ENCODE data around the gene FOXP1. TPM values are rescaled to one million over a fixed set of nuclear protein-coding genes. Genes with fewer than 3 reads are reported as not detected.

Gene FOXP1
- total RNA-seq, 1 donor from 2014 or later: 107 TPM

DNA sequence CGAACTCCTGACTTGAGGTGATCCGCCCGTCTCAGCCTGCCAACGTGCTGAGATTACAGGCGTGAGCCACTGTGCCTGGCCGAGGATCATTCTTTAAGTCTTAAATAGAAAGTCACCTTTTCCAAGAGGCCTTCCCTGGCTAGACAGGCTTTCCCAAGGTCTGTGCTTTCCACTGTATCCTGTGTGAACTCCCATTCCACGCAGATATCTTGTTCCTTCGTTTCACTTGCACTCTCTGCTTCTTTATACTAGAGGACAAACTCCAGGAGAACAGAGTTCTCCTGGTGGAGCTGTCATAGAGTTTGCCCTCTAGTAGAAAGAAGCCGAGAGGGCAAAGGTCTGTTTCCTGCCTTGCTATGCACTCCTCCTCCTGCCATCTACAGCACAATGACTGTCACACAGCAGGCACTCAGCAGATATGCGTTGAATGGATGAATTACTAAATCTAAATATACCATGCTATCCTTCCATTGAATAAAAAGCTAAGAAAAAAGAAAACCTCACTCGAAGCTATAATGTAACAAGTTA lies 211.2 kb downstream of the FOXP1 start:
- H3K27me3 ChIP-seq (ENCODE audit: insufficient read depth, low read length): no peaks in the 10 kb centered on the region
- no peak overlapping the region for H2AFZ ChIP-seq (ENCODE audit: low read depth, low read length)
- no peaks in the 10 kb centered on the region for H3K9me3 ChIP-seq (ENCODE audit: insufficient read depth, low read depth, low read length)
- Mint-ChIP-seq H3K27me3 (ENCODE audit: low read depth, unreplicated experiment) (no peaks in the 10 kb centered on the region), H3K9me3 (ENCODE audit: unreplicated experiment) (peaks cover 4% of the 10 kb centered on the region), H3K36me3 (ENCODE audit: low read depth, unreplicated experiment) (peaks cover 2% of the 10 kb centered on the region), H3K27ac (ENCODE audit: unreplicated experiment) (no peak overlapping the region), H3K4me3 (ENCODE audit: unreplicated experiment) (no peak overlapping the region), H3K4me1 (ENCODE audit: low read depth, unreplicated experiment) (peaks cover 13% of the 10 kb centered on the region)
- no peak overlapping the region for H3K9ac ChIP-seq (ENCODE audit: low read length)
- no peaks in the 10 kb centered on the region for H3K4me1 ChIP-seq (ENCODE audit: insufficient read depth, low read length)
- H3K4me2 ChIP-seq (ENCODE audit: low read length): no peak overlapping the region
- DNase-seq (ENCODE audit: low read depth) (no peak), FAIRE-seq (no peak)
- H3K36me3 ChIP-seq (ENCODE audit: insufficient read depth, low read length): no peaks in the 10 kb centered on the region
- no peak overlapping the region for H3K4me3 ChIP-seq (ENCODE audit: insufficient read depth, low read depth, low read length)
- TF ChIP-seq, protein P1, sequence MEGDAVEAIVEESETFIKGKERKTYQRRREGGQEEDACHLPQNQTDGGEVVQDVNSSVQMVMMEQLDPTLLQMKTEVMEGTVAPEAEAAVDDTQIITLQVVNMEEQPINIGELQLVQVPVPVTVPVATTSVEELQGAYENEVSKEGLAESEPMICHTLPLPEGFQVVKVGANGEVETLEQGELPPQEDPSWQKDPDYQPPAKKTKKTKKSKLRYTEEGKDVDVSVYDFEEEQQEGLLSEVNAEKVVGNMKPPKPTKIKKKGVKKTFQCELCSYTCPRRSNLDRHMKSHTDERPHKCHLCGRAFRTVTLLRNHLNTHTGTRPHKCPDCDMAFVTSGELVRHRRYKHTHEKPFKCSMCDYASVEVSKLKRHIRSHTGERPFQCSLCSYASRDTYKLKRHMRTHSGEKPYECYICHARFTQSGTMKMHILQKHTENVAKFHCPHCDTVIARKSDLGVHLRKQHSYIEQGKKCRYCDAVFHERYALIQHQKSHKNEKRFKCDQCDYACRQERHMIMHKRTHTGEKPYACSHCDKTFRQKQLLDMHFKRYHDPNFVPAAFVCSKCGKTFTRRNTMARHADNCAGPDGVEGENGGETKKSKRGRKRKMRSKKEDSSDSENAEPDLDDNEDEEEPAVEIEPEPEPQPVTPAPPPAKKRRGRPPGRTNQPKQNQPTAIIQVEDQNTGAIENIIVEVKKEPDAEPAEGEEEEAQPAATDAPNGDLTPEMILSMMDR (IDR thresholded peaks at IDR 0.05; ENCODE audit: insufficient read depth, low read depth, low read length): no peak
- TF ChIP-seq EZH2 (IDR thresholded peaks at IDR 0.05; ENCODE audit: insufficient read depth, low read length): no peak
- peaks cover 79% of the 10 kb centered on the region for H4K20me1 ChIP-seq (ENCODE audit: insufficient read depth, low read length)
- peaks cover 83% of the 10 kb centered on the region for H3K79me2 ChIP-seq (ENCODE audit: insufficient read depth, low read length)
- H3K27ac ChIP-seq (ENCODE audit: low read depth, low read length): no peak overlapping the region

DNA sequence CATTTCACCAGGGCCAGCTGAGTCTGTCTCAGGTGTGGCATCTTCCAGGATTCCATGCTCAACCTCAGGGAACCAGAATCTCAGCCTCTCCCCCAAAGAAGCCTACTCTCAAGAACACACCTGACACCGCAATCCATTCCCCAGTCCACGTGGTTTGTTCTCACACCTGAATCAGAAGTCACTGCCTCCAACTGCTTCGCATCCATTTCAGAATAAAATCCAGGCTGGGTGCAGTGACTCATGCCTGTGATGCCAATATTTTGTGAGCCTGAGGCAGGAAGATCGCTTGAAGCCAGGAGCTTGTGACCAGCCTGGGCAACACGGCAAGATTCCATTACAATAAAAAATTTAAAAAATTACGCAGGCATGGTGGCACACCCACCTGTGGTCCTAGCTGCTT lies 212.2 kb downstream of the FOXP1 start:
- Histone ChIP-seq H3K79me2 (ENCODE audit: insufficient read depth, low read length) (peaks cover 86% of the 10 kb centered on the region), H3K27me3 (ENCODE audit: insufficient read depth, low read length) (no peaks in the 10 kb centered on the region), H3K4me3 (ENCODE audit: insufficient read depth, low read depth, low read length) (no peak overlapping the region), H3K9me3 (ENCODE audit: insufficient read depth, low read depth, low read length) (no peaks in the 10 kb centered on the region), H3K4me2 (ENCODE audit: low read length) (no peak overlapping the region), H3K9ac (ENCODE audit: low read length) (no peak overlapping the region), H4K20me1 (ENCODE audit: insufficient read depth, low read length) (peaks cover 82% of the 10 kb centered on the region), H3K27ac (ENCODE audit: low read depth, low read length) (no peak overlapping the region), H2AFZ (ENCODE audit: low read depth, low read length) (no peak overlapping the region), H3K36me3 (ENCODE audit: insufficient read depth, low read length) (no peaks in the 10 kb centered on the region), H3K4me1 (ENCODE audit: insufficient read depth, low read length) (no peaks in the 10 kb centered on the region)
- Mint-ChIP-seq H3K9me3 (ENCODE audit: unreplicated experiment) (peaks cover 4% of the 10 kb centered on the region), H3K27ac (ENCODE audit: unreplicated experiment) (peak overlapping the region; percentile 10), H3K36me3 (ENCODE audit: low read depth, unreplicated experiment) (peaks cover 2% of the 10 kb centered on the region), H3K4me1 (ENCODE audit: low read depth, unreplicated experiment) (peaks cover 22% of the 10 kb centered on the region), H3K27me3 (ENCODE audit: low read depth, unreplicated experiment) (no peaks in the 10 kb centered on the region), H3K4me3 (ENCODE audit: unreplicated experiment) (no peak overlapping the region)
- TF ChIP-seq EZH2 (IDR thresholded peaks at IDR 0.05; ENCODE audit: insufficient read depth, low read length): no peak
- TF ChIP-seq, protein P1 (IDR thresholded peaks at IDR 0.05; ENCODE audit: insufficient read depth, low read depth, low read length): no peak
- FAIRE-seq: no peak
- no peak for DNase-seq (ENCODE audit: low read depth)

DNA sequence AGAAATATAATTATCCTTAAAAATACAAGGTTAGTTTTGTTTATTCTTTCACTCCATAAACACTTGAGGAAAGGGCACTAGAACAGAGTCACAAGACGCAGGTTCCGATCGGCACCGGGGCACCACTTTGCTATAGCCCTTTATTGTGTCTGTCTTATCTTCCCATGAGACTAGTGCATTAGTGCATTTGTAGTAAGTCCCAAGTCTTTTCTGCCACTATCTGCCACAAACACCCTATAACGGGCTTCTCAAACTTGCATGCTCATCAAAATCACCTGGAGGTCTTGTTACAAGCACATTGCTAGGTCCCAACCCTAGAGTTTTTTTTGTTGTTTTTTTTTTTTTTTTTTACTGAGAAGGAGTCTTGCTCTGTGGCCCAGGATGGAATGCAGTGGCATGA lies 213.1 kb downstream of the FOXP1 start:
- DNase-seq (ENCODE audit: low read depth): no peak
- H3K36me3 ChIP-seq (ENCODE audit: insufficient read depth, low read length): no peaks in the 10 kb centered on the region
- peaks cover 4% of the 10 kb centered on the region for H3K9me3 Mint-ChIP-seq (ENCODE audit: unreplicated experiment)
- peak overlapping the region; percentile 6 for H3K27ac Mint-ChIP-seq (ENCODE audit: unreplicated experiment)
- H3K79me2 ChIP-seq (ENCODE audit: insufficient read depth, low read length): peaks cover 85% of the 10 kb centered on the region
- H2AFZ ChIP-seq (ENCODE audit: low read depth, low read length): no peak overlapping the region
- no peaks in the 10 kb centered on the region for H3K27me3 ChIP-seq (ENCODE audit: insufficient read depth, low read length)
- no peaks in the 10 kb centered on the region for H3K9me3 ChIP-seq (ENCODE audit: insufficient read depth, low read depth, low read length)
- no peak overlapping the region for H3K4me3 Mint-ChIP-seq (ENCODE audit: unreplicated experiment)
- H3K9ac ChIP-seq (ENCODE audit: low read length): no peak overlapping the region
- H3K36me3 Mint-ChIP-seq (ENCODE audit: low read depth, unreplicated experiment): peaks cover 2% of the 10 kb centered on the region
- no peaks in the 10 kb centered on the region for H3K4me1 ChIP-seq (ENCODE audit: insufficient read depth, low read length)
- TF ChIP-seq, protein P1 (IDR thresholded peaks at IDR 0.05; ENCODE audit: insufficient read depth, low read depth, low read length): no peak
- TF ChIP-seq EZH2 (IDR thresholded peaks at IDR 0.05; ENCODE audit: insufficient read depth, low read length): no peak
- H3K4me3 ChIP-seq (ENCODE audit: insufficient read depth, low read depth, low read length): no peak overlapping the region
- no peaks in the 10 kb centered on the region for H3K27me3 Mint-ChIP-seq (ENCODE audit: low read depth, unreplicated experiment)
- no peak overlapping the region for H3K4me2 ChIP-seq (ENCODE audit: low read length)
- no peak for FAIRE-seq
- no peak overlapping the region for H3K27ac ChIP-seq (ENCODE audit: low read depth, low read length)
- H3K4me1 Mint-ChIP-seq (ENCODE audit: low read depth, unreplicated experiment): peaks cover 29% of the 10 kb centered on the region
- peaks cover 82% of the 10 kb centered on the region for H4K20me1 ChIP-seq (ENCODE audit: insufficient read depth, low read length)

All from astrocyte (in vitro differentiated cells and primary cell).